ENCODE results near the gene LRPPRC.
"Not testable (repeated sequence)": the region's sequence is repeated elsewhere in the genome, so short reads cannot be mapped to it uniquely, and the experiment has no call there.

LRPPRC gene

GRCh38 chr2:43927442-43927841 lies 68.3 kb downstream of the LRPPRC start:
- Histone ChIP-seq H2AK5ac (ENCODE audit: low read length, severe bottlenecking) (no peak overlapping the region), H3K23ac (ENCODE audit: low read length in 2 of 2) (no peak overlapping the region), H4K8ac (ENCODE audit: low read length) (no peak overlapping the region), H3K4me2 (ENCODE audit: low read length, poor library complexity, severe bottlenecking) (no peak overlapping the region), H4K91ac (ENCODE audit: low read length) (no peak overlapping the region), H2BK12ac (ENCODE audit: low read length in 2 of 2) (no peak overlapping the region), H3K27ac (ENCODE audit: low read length, poor library complexity, severe bottlenecking) (no peak overlapping the region), H3K36me3 (ENCODE audit: control insufficient read depth in 1 of 2, insufficient read depth in 2 of 2, low read depth in 1 of 2, low read length in 2 of 2) (peaks cover 9 to 91% of the 10 kb centered on the region in 2 experiments), H3K9ac (ENCODE audit: low read length) (no peak overlapping the region), H3K79me1 (replicated peaks; ENCODE audit: low read length, poor library complexity, severe bottlenecking) (peaks cover 11% of the 10 kb centered on the region), H3K27me3 (ENCODE audit: control insufficient read depth in 1 of 2, insufficient read depth in 1 of 2, low read length in 2 of 2) (no peaks in the 10 kb centered on the region), H3K4ac (ENCODE audit: low read depth in 1 of 2, low read length in 2 of 2) (no peak overlapping the region), H2AFZ (ENCODE audit: low read depth, low read length) (no peak overlapping the region), H2BK5ac (ENCODE audit: low read depth, low read length, poor library complexity, severe bottlenecking) (no peak overlapping the region), H3K9me3 (ENCODE audit: control insufficient read depth, low read length) (no peaks in the 10 kb centered on the region), H3K18ac (ENCODE audit: low read depth in 1 of 2, low read length in 2 of 2) (no peak overlapping the region), H2BK15ac (ENCODE audit: low read depth, poor library complexity, severe bottlenecking) (no peak overlapping the region), H3K4me1 (ENCODE audit: control insufficient read depth, insufficient read depth, low read depth, low read length) (no peaks in the 10 kb centered on the region), H2BK120ac (ENCODE audit: low read depth, low read length) (no peak overlapping the region), H3K4me3 (ENCODE audit: insufficient read depth in 1 of 2, low read depth in 1 of 2, low read length in 2 of 2) (no peak overlapping the region), H3K14ac (ENCODE audit: low read length in 2 of 2) (no peak overlapping the region)
- DNase-seq = no peak
- 97% methylated on average over 4 of the region's 4 CpGs for WGBS

- H3K27ac ChIP-seq (ENCODE audit: low read length, poor library complexity, severe bottlenecking) = no peak overlapping the region
- no peak overlapping the region for H2BK120ac ChIP-seq (ENCODE audit: low read depth, low read length)
- H3K79me1 ChIP-seq (replicated peaks; ENCODE audit: low read length, poor library complexity, severe bottlenecking) = peaks cover 12% of the 10 kb centered on the region
- WGBS = 98% methylated on average over 4 of the region's 4 CpGs
- no peak overlapping the region for H2BK12ac ChIP-seq (ENCODE audit: low read length in 2 of 2)
- no peak overlapping the region for H3K14ac ChIP-seq (ENCODE audit: low read length in 2 of 2)
- no peak overlapping the region for H3K4ac ChIP-seq (ENCODE audit: low read depth in 1 of 2, low read length in 2 of 2)
- no peaks in the 10 kb centered on the region for H3K9me3 ChIP-seq (ENCODE audit: control insufficient read depth, low read length)
- no peak overlapping the region for H3K18ac ChIP-seq (ENCODE audit: low read depth in 1 of 2, low read length in 2 of 2)
- no peak overlapping the region for H4K8ac ChIP-seq (ENCODE audit: low read length)
- DNase-seq = no peak
- H3K4me1 ChIP-seq (ENCODE audit: control insufficient read depth, insufficient read depth, low read depth, low read length) = no peaks in the 10 kb centered on the region
- no peak overlapping the region for H4K91ac ChIP-seq (ENCODE audit: low read length)
- H2AK5ac ChIP-seq (ENCODE audit: low read length, severe bottlenecking) = no peak overlapping the region
- H3K27me3 ChIP-seq (ENCODE audit: control insufficient read depth in 1 of 2, insufficient read depth in 1 of 2, low read length in 2 of 2) = no peaks in the 10 kb centered on the region
- no peak overlapping the region for H3K23ac ChIP-seq (ENCODE audit: low read length in 2 of 2)
- no peak overlapping the region for H3K4me2 ChIP-seq (ENCODE audit: low read length, poor library complexity, severe bottlenecking)
- no peak overlapping the region for H2BK15ac ChIP-seq (ENCODE audit: low read depth, poor library complexity, severe bottlenecking)
- no peak overlapping the region for H2BK5ac ChIP-seq (ENCODE audit: low read depth, low read length, poor library complexity, severe bottlenecking)
- peaks cover 12 to 90% of the 10 kb centered on the region in 2 experiments for H3K36me3 ChIP-seq (ENCODE audit: control insufficient read depth in 1 of 2, insufficient read depth in 2 of 2, low read depth in 1 of 2, low read length in 2 of 2)
- no peak overlapping the region for H3K9ac ChIP-seq (ENCODE audit: low read length)
- no peak overlapping the region for H2AFZ ChIP-seq (ENCODE audit: low read depth, low read length)
- H3K4me3 ChIP-seq (ENCODE audit: insufficient read depth in 1 of 2, low read depth in 1 of 2, low read length in 2 of 2) = no peak overlapping the region
Observed at GRCh38 chr2:43925431-43925830, 70.4 kb downstream of the LRPPRC start.

GRCh38 chr2:43924463-43924862 lies 71.3 kb downstream of the LRPPRC start:
- Histone ChIP-seq H2BK120ac (ENCODE audit: low read depth, low read length) (no peak overlapping the region), H4K8ac (ENCODE audit: low read length) (no peak overlapping the region), H3K27me3 (ENCODE audit: control insufficient read depth in 1 of 2, insufficient read depth in 1 of 2, low read length in 2 of 2) (no peaks in the 10 kb centered on the region), H3K27ac (ENCODE audit: low read length, poor library complexity, severe bottlenecking) (no peak overlapping the region), H4K91ac (ENCODE audit: low read length) (no peak overlapping the region), H3K9ac (ENCODE audit: low read length) (no peak overlapping the region), H3K9me3 (ENCODE audit: control insufficient read depth, low read length) (no peaks in the 10 kb centered on the region), H2AFZ (ENCODE audit: low read depth, low read length) (no peak overlapping the region), H2BK5ac (ENCODE audit: low read depth, low read length, poor library complexity, severe bottlenecking) (no peak overlapping the region), H3K4me3 (ENCODE audit: insufficient read depth in 1 of 2, low read depth in 1 of 2, low read length in 2 of 2) (no peak overlapping the region), H3K79me1 (replicated peaks; ENCODE audit: low read length, poor library complexity, severe bottlenecking) (peaks cover 11% of the 10 kb centered on the region), H3K4ac (ENCODE audit: low read depth in 1 of 2, low read length in 2 of 2) (no peak overlapping the region), H2AK5ac (ENCODE audit: low read length, severe bottlenecking) (no peak overlapping the region), H3K14ac (ENCODE audit: low read length in 2 of 2) (no peak overlapping the region), H3K4me2 (ENCODE audit: low read length, poor library complexity, severe bottlenecking) (no peak overlapping the region), H3K23ac (ENCODE audit: low read length in 2 of 2) (no peak overlapping the region), H3K4me1 (ENCODE audit: control insufficient read depth, insufficient read depth, low read depth, low read length) (no peaks in the 10 kb centered on the region), H2BK15ac (ENCODE audit: low read depth, poor library complexity, severe bottlenecking) (no peak overlapping the region), H3K36me3 (ENCODE audit: control insufficient read depth in 1 of 2, insufficient read depth in 2 of 2, low read depth in 1 of 2, low read length in 2 of 2) (peaks cover 12 to 84% of the 10 kb centered on the region in 2 experiments), H2BK12ac (ENCODE audit: low read length in 2 of 2) (no peak overlapping the region), H3K18ac (ENCODE audit: low read depth in 1 of 2, low read length in 2 of 2) (no peak overlapping the region)
- WGBS = no CpG with 5 or more reads among the region's 2 CpGs
- DNase-seq = no peak

- H4K8ac ChIP-seq (ENCODE audit: low read length); H4K91ac ChIP-seq (ENCODE audit: low read length); H2BK15ac ChIP-seq (ENCODE audit: low read depth, poor library complexity, severe bottlenecking); H3K79me1 ChIP-seq (replicated peaks; ENCODE audit: low read length, poor library complexity, severe bottlenecking); H2BK5ac ChIP-seq (ENCODE audit: low read depth, low read length, poor library complexity, severe bottlenecking); H3K14ac ChIP-seq (ENCODE audit: low read length in 2 of 2); H3K9me3 ChIP-seq (ENCODE audit: control insufficient read depth, low read length); H3K23ac ChIP-seq (ENCODE audit: low read length in 2 of 2); H3K9ac ChIP-seq (ENCODE audit: low read length); H3K27ac ChIP-seq (ENCODE audit: low read length, poor library complexity, severe bottlenecking); DNase-seq; H3K4me3 ChIP-seq (ENCODE audit: insufficient read depth in 1 of 2, low read depth in 1 of 2, low read length in 2 of 2); H2BK12ac ChIP-seq (ENCODE audit: low read length in 2 of 2); H3K4me2 ChIP-seq (ENCODE audit: low read length, poor library complexity, severe bottlenecking); H3K18ac ChIP-seq (ENCODE audit: low read depth in 1 of 2, low read length in 2 of 2); H3K27me3 ChIP-seq (ENCODE audit: control insufficient read depth in 1 of 2, insufficient read depth in 1 of 2, low read length in 2 of 2); H3K4me1 ChIP-seq (ENCODE audit: control insufficient read depth, insufficient read depth, low read depth, low read length); H3K4ac ChIP-seq (ENCODE audit: low read depth in 1 of 2, low read length in 2 of 2); H2AFZ ChIP-seq (ENCODE audit: low read depth, low read length); H2AK5ac ChIP-seq (ENCODE audit: low read length, severe bottlenecking); H2BK120ac ChIP-seq (ENCODE audit: low read depth, low read length): not testable (repeated sequence)
- 100% methylated on average over 6 of the region's 8 CpGs for WGBS
- peaks cover 15 to 77% of the 10 kb centered on the region in 2 experiments for H3K36me3 ChIP-seq (ENCODE audit: control insufficient read depth in 1 of 2, insufficient read depth in 2 of 2, low read depth in 1 of 2, low read length in 2 of 2)
Observed at GRCh38 chr2:43911136-43911790, 84.5 kb downstream of the LRPPRC start.
